LNCaP clone FGC (cell line): Measurements from ENCODE around the gene LRRC45.

Experiments
- DNase-seq: peaks from one replicate; pipeline ENCODE4 v3.0.0-alpha.2; 2011; ENCODE audit warnings: low read depth
- H3K4me3 ChIP-seq: 2 replicates; pipeline ENCODE4 v1.5.1; 2011; ENCODE audit warnings: mild to moderate bottlenecking, low read depth, low read length, control low read depth
- CTCF ChIP-seq: IDR thresholded peaks from 2 replicates; pipeline ENCODE4 v1.5.1; 2012; ENCODE audit warnings: mild to moderate bottlenecking; ENCODE audit not compliant: control insufficient read depth, insufficient read depth; ENCODE audit errors: extremely low read depth

Gene LRRC45

GRCh38 chr17:81990836-81991683 lies 32.0 kb upstream of the LRRC45 start:
- no peak overlapping the region for H3K4me3 ChIP-seq
- DNase-seq = no peak
- TF ChIP-seq CTCF = no peak

- DNase-seq = peak; percentile 81
- peak overlapping the region; percentile 21 for H3K4me3 ChIP-seq
- no peak for TF ChIP-seq CTCF
Measured at GRCh38 chr17:81991684-81992305, 31.3 kb upstream of the LRRC45 start.

- no peak for DNase-seq
- H3K4me3 ChIP-seq = peak overlapping the region; percentile 21
- no peak for TF ChIP-seq CTCF
Measured at GRCh38 chr17:81992306-81993102, 30.6 kb upstream of the LRRC45 start.

GRCh38 chr17:81993729-81994592 lies 29.1 kb upstream of the LRRC45 start:
- DNase-seq = no peak
- no peak for TF ChIP-seq CTCF
- no peak overlapping the region for H3K4me3 ChIP-seq

- H3K4me3 ChIP-seq = no peak overlapping the region
- DNase-seq = no peak
Measured at GRCh38 chr17:81994593-81995462, 28.3 kb upstream of the LRRC45 start.

More at GRCh38 chr17:81994593-81995462, 28.3 kb upstream of the LRRC45 start:
- TF ChIP-seq CTCF = no peak
